ENCODE data around the gene TEX101. TPM values are rescaled to one million over a fixed set of nuclear protein-coding genes. Genes with fewer than 3 reads are reported as not detected.

TEX101 gene
- total RNA-seq, 6 experiments from 2014 or later: not detected

GRCh38 chr19:43416951-43417623 is 2.4 kb downstream of the TEX101 start:
- Mint-ChIP-seq H3K9me3 (peaks cover 10% of the 10 kb centered on the region), H3K4me3 (no peak overlapping the region), H3K4me1 (ENCODE audit: low read depth) (no peaks in the 10 kb centered on the region), H3K27ac (no peak overlapping the region), H3K27me3 (ENCODE audit: insufficient read depth) (peaks cover 37% of the 10 kb centered on the region), H3K36me3 (ENCODE audit: low read depth) (no peaks in the 10 kb centered on the region)
- no peak for DNase-seq
- TF ChIP-seq, protein P1, sequence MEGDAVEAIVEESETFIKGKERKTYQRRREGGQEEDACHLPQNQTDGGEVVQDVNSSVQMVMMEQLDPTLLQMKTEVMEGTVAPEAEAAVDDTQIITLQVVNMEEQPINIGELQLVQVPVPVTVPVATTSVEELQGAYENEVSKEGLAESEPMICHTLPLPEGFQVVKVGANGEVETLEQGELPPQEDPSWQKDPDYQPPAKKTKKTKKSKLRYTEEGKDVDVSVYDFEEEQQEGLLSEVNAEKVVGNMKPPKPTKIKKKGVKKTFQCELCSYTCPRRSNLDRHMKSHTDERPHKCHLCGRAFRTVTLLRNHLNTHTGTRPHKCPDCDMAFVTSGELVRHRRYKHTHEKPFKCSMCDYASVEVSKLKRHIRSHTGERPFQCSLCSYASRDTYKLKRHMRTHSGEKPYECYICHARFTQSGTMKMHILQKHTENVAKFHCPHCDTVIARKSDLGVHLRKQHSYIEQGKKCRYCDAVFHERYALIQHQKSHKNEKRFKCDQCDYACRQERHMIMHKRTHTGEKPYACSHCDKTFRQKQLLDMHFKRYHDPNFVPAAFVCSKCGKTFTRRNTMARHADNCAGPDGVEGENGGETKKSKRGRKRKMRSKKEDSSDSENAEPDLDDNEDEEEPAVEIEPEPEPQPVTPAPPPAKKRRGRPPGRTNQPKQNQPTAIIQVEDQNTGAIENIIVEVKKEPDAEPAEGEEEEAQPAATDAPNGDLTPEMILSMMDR (IDR thresholded peaks at IDR 0.05): no peak

DNA sequence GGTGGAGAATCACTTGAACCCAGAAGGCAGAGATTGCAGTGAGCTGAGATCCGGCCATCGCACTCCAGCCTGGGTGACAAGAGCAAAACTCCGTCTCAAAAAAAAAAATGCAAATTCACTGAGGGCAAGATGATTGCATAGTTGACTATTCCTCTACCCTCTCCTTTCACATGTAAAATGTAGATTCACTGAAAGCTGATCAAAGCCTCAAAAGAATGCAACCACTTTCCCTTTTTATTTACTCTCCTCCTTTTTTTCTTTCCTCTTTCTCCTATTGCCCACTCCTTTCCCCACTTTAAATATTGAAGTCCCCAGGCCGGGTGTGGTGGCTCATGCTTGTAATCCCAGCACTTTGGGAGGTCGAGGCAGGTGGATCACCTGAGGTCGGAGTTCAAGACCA is 6.3 kb downstream of the TEX101 start:
- Mint-ChIP-seq H3K9me3 (no peaks in the 10 kb centered on the region), H3K4me1 (ENCODE audit: low read depth) (peaks cover 13% of the 10 kb centered on the region), H3K36me3 (ENCODE audit: low read depth) (no peaks in the 10 kb centered on the region), H3K27me3 (ENCODE audit: insufficient read depth) (peaks cover 27% of the 10 kb centered on the region), H3K4me3 (no peak overlapping the region), H3K27ac (no peak overlapping the region)
- no peak for DNase-seq
- TF ChIP-seq, protein P1 (IDR thresholded peaks at IDR 0.05): no peak

DNA sequence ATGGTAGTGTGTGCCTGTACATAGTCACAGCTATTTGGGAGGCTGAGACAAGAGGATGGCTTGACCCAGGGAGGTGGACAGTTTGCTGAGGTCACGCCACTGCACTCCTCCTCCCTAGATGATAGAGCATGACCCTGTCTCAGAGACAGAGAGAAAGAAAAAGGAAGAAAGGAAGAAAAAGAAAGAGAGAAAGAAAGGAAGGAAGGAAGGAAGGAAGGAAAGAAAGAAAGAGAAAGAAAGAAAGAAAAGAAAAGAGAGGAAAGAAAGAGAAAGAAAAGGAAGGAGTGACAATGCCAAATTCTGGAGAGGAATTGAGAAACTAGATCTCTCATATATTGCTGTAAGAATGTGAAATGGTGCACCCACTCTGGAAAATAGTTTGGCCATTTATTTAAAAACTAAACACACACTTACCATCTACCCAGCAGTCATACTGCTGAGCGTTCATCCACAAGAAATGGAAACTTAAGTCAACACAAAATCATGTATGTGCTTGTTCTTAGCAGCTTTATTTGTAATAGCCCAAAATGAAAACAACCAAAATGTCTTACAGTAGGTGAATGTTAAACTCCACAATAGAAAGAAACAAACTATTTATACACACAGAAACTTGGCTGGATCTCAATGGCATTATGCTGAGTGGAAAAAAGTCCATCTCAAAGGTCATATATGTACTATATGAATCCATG is 7.5 kb downstream of the TEX101 start:
- Mint-ChIP-seq H3K36me3 (ENCODE audit: low read depth) (no peaks in the 10 kb centered on the region), H3K4me3 (no peak overlapping the region), H3K4me1 (ENCODE audit: low read depth) (peaks cover 17% of the 10 kb centered on the region), H3K9me3 (no peaks in the 10 kb centered on the region), H3K27ac (no peak overlapping the region), H3K27me3 (ENCODE audit: insufficient read depth) (peaks cover 29% of the 10 kb centered on the region)
- TF ChIP-seq, protein P1 (IDR thresholded peaks at IDR 0.05): no peak
- no peak for DNase-seq

GRCh38 chr19:43422689-43423066 is 8.0 kb downstream of the TEX101 start:
- no peak overlapping the region for H3K4me3 Mint-ChIP-seq
- TF ChIP-seq, protein P1 (IDR thresholded peaks at IDR 0.05): no peak

GRCh38 chr19:43423779-43424178 is 9.1 kb downstream of the TEX101 start:
- no peak overlapping the region for H3K27ac Mint-ChIP-seq
- TF ChIP-seq, protein P1 (IDR thresholded peaks at IDR 0.05): no peak
- H3K4me1 Mint-ChIP-seq (ENCODE audit: low read depth): peaks cover 17% of the 10 kb centered on the region
- H3K4me3 Mint-ChIP-seq: no peak overlapping the region
- DNase-seq: no peak
- no peaks in the 10 kb centered on the region for H3K36me3 Mint-ChIP-seq (ENCODE audit: low read depth)
- H3K9me3 Mint-ChIP-seq: no peaks in the 10 kb centered on the region
- peaks cover 20% of the 10 kb centered on the region for H3K27me3 Mint-ChIP-seq (ENCODE audit: insufficient read depth)

More at GRCh38 chr19:43422689-43423066, 8.0 kb downstream of the TEX101 start:
- no peak for DNase-seq
- Mint-ChIP-seq H3K27me3 (ENCODE audit: insufficient read depth) (peaks cover 29% of the 10 kb centered on the region), H3K36me3 (ENCODE audit: low read depth) (no peaks in the 10 kb centered on the region), H3K9me3 (no peaks in the 10 kb centered on the region), H3K27ac (no peak overlapping the region), H3K4me1 (ENCODE audit: low read depth) (peaks cover 17% of the 10 kb centered on the region)
